Right ventricle myocardium superior (tissue), 1 donor: ENCODE data around the gene CATSPERE. TPM values are rescaled to one million over a fixed set of nuclear protein-coding genes. Genes with fewer than 3 reads are reported as not detected.

Experiments
- ATAC-seq: fragments of 200-7000 bp; cut with Tn5 transposase; one replicate; pipeline ENCODE4 v1.9.1; 2020; ENCODE audit warnings: mild to moderate bottlenecking; ENCODE audit not compliant: poor library complexity
- DNase-seq: peaks from one replicate; pipeline ENCODE4 v3.0.0-alpha.2; 2020
- intact Hi-C: fragments of 100-400 bp; cut with DNase I; formaldehyde crosslinking; loops from one replicate; pipeline ENCODE4 v1.11.2; 2022
- total RNA-seq: library from RNA; stranded (reverse); fragmentation: NEBNext Ultra II Directional; extraction: Animal tissue kit (Norgen Biotek cat#: 25700); gene quantifications from one replicate; pipeline ENCODE4 v1.2.1, GENCODE V29; 2021
- donor health status: DM: no; HTN: yes; CAD: no; lungs with severe emphysema.

CATSPERE gene
- total RNA-seq, 1 donor from 2014 or later: 0.65 TPM

- ATAC-seq: no peak
- no peak for DNase-seq
- intact Hi-C loops: no loop called here
Observed at GRCh38 chr1:244598611-244599010, 137.5 kb downstream of the CATSPERE start.

GRCh38 chr1:244599937-244600350 is 138.9 kb downstream of the CATSPERE start:
- DNase-seq: no peak
- intact Hi-C loops: no loop called here
- ATAC-seq: no peak

- ATAC-seq (no peak), DNase-seq (no peak)
- intact Hi-C loops: no loop called here
Observed at GRCh38 chr1:244601336-244601735, 140.3 kb downstream of the CATSPERE start.

- ATAC-seq (no peak), DNase-seq (no peak)
- intact Hi-C loops: no loop called here
Observed at GRCh38 chr1:244603498-244603897, 142.4 kb downstream of the CATSPERE start.

GRCh38 chr1:244605835-244606370 is 144.8 kb downstream of the CATSPERE start:
- intact Hi-C loops: loop anchor here (2.0 kb wide), 1 partner anchor 189 kb away; no protein-coding TSS in a partner anchor
- no peak for ATAC-seq
- no peak for DNase-seq

GRCh38 chr1:244614113-244614836 is 153.2 kb downstream of the CATSPERE start:
- no peak for ATAC-seq
- DNase-seq: no peak
- intact Hi-C loops: no loop called here

- DNase-seq (no peak), ATAC-seq (no peak)
- intact Hi-C loops: no loop called here
Observed at GRCh38 chr1:244614879-244615278, 153.8 kb downstream of the CATSPERE start.

GRCh38 chr1:244615301-244615700 is 154.2 kb downstream of the CATSPERE start:
- intact Hi-C loops: no loop called here
- DNase-seq: no peak
- ATAC-seq: no peak

GRCh38 chr1:244626709-244627108 is 165.6 kb downstream of the CATSPERE start:
- no peak for ATAC-seq
- intact Hi-C loops: no loop called here
- DNase-seq: no peak

GRCh38 chr1:244628789-244629188 is 167.7 kb downstream of the CATSPERE start:
- no peak for ATAC-seq
- no peak for DNase-seq
- intact Hi-C loops: no loop called here

- no peak for ATAC-seq
- DNase-seq: no peak
- intact Hi-C loops: no loop called here
Observed at GRCh38 chr1:244633140-244633539, 172.1 kb downstream of the CATSPERE start.

GRCh38 chr1:244634546-244634945 is 173.5 kb downstream of the CATSPERE start:
- ATAC-seq (no peak), DNase-seq (no peak)
- intact Hi-C loops: no loop called here

GRCh38 chr1:244636488-244637259 is 175.6 kb downstream of the CATSPERE start:
- ATAC-seq: no peak

GRCh38 chr1:244639561-244639960 is 178.5 kb downstream of the CATSPERE start:
- intact Hi-C loops: no loop called here
- ATAC-seq: no peak
- DNase-seq: no peak

More at GRCh38 chr1:244636488-244637259, 175.6 kb downstream of the CATSPERE start:
- DNase-seq: no peak
- intact Hi-C loops: no loop called here

- no peak for ATAC-seq
- intact Hi-C loops: no loop called here
- no peak for DNase-seq
Observed at GRCh38 chr1:244640917-244641316, 179.8 kb downstream of the CATSPERE start.

- intact Hi-C loops: no loop called here
- DNase-seq: no peak
- ATAC-seq: no peak
Observed at GRCh38 chr1:244642526-244642925, 181.5 kb downstream of the CATSPERE start.

- no peak for DNase-seq
- ATAC-seq: no peak
- intact Hi-C loops: no loop called here
Observed at GRCh38 chr1:244642988-244643387, 181.9 kb downstream of the CATSPERE start.

GRCh38 chr1:244645414-244645813 is 184.3 kb downstream of the CATSPERE start:
- intact Hi-C loops: no loop called here
- DNase-seq (no peak), ATAC-seq (no peak)

GRCh38 chr1:244645890-244646289 is 184.8 kb downstream of the CATSPERE start:
- DNase-seq (no peak), ATAC-seq (no peak)
- intact Hi-C loops: no loop called here

- DNase-seq (no peak), ATAC-seq (no peak)
- intact Hi-C loops: no loop called here
Observed at GRCh38 chr1:244647819-244648218, 186.7 kb downstream of the CATSPERE start.
